ENCODE measurements around the gene PARVG.

Gene PARVG

DNA sequence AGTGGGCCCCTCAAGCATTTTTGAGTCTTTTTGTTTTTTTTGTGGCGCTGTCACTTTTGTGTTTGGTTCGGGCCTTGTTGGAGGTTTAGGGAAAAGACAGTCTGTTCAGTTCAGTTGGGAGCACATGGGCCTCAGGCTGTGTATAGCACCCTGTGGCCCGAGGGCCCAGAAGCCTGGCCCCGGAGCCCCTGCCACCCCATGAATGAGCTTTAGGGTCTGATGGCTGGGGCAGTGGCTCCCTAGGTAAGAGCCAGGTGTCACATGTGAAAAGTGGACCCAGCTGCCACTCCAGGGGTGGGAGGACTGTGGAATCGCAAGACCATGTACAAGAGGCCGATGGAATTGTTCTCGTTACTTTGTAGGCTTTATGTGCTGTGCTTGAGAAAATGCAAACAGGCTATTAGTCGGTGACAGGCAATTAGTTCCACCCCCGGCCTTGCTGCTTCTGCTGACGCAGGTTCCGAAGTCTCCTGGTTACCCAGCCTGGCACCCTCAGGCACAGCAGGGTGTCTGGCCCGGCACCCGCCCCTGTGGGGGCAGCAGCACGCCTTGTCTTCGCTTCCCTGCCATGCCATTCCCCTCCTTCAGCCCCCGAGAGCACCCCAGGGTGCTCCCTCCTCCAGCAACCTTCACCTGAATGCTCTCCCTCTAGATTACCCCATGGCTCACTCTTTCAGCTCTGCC, 38.2 kb upstream of the PARVG start:
- TF ChIP-seq POLR2AphosphoS5 (IDR thresholded peaks at IDR 0.05; ENCODE audit: low read depth, low read length) = no peak
- TF ChIP-seq, protein P1, sequence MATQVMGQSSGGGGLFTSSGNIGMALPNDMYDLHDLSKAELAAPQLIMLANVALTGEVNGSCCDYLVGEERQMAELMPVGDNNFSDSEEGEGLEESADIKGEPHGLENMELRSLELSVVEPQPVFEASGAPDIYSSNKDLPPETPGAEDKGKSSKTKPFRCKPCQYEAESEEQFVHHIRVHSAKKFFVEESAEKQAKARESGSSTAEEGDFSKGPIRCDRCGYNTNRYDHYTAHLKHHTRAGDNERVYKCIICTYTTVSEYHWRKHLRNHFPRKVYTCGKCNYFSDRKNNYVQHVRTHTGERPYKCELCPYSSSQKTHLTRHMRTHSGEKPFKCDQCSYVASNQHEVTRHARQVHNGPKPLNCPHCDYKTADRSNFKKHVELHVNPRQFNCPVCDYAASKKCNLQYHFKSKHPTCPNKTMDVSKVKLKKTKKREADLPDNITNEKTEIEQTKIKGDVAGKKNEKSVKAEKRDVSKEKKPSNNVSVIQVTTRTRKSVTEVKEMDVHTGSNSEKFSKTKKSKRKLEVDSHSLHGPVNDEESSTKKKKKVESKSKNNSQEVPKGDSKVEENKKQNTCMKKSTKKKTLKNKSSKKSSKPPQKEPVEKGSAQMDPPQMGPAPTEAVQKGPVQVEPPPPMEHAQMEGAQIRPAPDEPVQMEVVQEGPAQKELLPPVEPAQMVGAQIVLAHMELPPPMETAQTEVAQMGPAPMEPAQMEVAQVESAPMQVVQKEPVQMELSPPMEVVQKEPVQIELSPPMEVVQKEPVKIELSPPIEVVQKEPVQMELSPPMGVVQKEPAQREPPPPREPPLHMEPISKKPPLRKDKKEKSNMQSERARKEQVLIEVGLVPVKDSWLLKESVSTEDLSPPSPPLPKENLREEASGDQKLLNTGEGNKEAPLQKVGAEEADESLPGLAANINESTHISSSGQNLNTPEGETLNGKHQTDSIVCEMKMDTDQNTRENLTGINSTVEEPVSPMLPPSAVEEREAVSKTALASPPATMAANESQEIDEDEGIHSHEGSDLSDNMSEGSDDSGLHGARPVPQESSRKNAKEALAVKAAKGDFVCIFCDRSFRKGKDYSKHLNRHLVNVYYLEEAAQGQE (IDR thresholded peaks at IDR 0.05; ENCODE audit: insufficient read depth in 1 of 2, low read depth in 2 of 2, low read length in 2 of 2) = no peak
- no peak for TF ChIP-seq FOXP2 (optimal IDR thresholded peaks at IDR 0.05; ENCODE audit: borderline replicate concordance, extremely low read depth, extremely low read length, insufficient read depth)
- TF ChIP-seq SIN3A (IDR thresholded peaks at IDR 0.05; ENCODE audit: borderline replicate concordance, insufficient read depth, low read length) = no peak
- no peak for TF ChIP-seq TAF1 (IDR thresholded peaks at IDR 0.05; ENCODE audit: borderline replicate concordance, insufficient read depth, low read length)

GRCh38 chr22:44143105-44143474, 37.6 kb upstream of the PARVG start:
- TF ChIP-seq TAF1 (IDR thresholded peaks at IDR 0.05; ENCODE audit: borderline replicate concordance, insufficient read depth, low read length) = no peak
- TF ChIP-seq POLR2AphosphoS5 (IDR thresholded peaks at IDR 0.05; ENCODE audit: low read depth, low read length) = no peak
- TF ChIP-seq, protein P1 (IDR thresholded peaks at IDR 0.05; ENCODE audit: insufficient read depth in 1 of 2, low read depth in 2 of 2, low read length in 2 of 2) = no peak
- TF ChIP-seq FOXP2 (optimal IDR thresholded peaks at IDR 0.05; ENCODE audit: borderline replicate concordance, extremely low read depth, extremely low read length, insufficient read depth) = no peak
- TF ChIP-seq SIN3A (IDR thresholded peaks at IDR 0.05; ENCODE audit: borderline replicate concordance, insufficient read depth, low read length) = no peak

DNA sequence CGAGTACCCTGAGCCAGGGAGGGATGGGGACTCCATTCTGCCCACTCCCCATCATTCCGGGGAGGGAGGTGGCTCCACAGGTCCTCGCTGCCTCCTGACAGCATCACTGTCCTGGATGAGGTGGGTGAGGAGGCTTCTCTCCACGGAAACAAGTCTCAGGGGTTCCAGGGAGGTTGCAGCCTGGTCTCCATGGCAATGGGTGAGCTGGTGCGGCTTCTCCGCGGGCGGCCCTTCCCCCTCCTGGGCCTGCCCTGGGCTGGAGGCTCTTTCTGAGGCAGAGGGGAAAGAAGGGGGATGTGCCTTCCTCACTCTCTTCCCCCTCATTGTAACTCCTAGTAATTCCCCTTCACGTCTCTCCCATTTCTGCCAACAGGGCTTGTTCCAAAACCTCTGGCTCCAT, 37.1 kb upstream of the PARVG start:
- TF ChIP-seq TAF1 (IDR thresholded peaks at IDR 0.05; ENCODE audit: borderline replicate concordance, insufficient read depth, low read length) = no peak
- TF ChIP-seq, protein P1 (IDR thresholded peaks at IDR 0.05; ENCODE audit: insufficient read depth in 1 of 2, low read depth in 2 of 2, low read length in 2 of 2) = no peak
- TF ChIP-seq POLR2AphosphoS5 (IDR thresholded peaks at IDR 0.05; ENCODE audit: low read depth, low read length) = no peak
- TF ChIP-seq FOXP2 (optimal IDR thresholded peaks at IDR 0.05; ENCODE audit: borderline replicate concordance, extremely low read depth, extremely low read length, insufficient read depth) = no peak
- TF ChIP-seq SIN3A (IDR thresholded peaks at IDR 0.05; ENCODE audit: borderline replicate concordance, insufficient read depth, low read length) = no peak

GRCh38 chr22:44144046-44144569, 36.6 kb upstream of the PARVG start:
- TF ChIP-seq FOXP2 (optimal IDR thresholded peaks at IDR 0.05; ENCODE audit: borderline replicate concordance, extremely low read depth, extremely low read length, insufficient read depth) (no peak), TAF1 (IDR thresholded peaks at IDR 0.05; ENCODE audit: borderline replicate concordance, insufficient read depth, low read length) (no peak), SIN3A (IDR thresholded peaks at IDR 0.05; ENCODE audit: borderline replicate concordance, insufficient read depth, low read length) (no peak), POLR2AphosphoS5 (IDR thresholded peaks at IDR 0.05; ENCODE audit: low read depth, low read length) (no peak)
- TF ChIP-seq, protein P1 (IDR thresholded peaks at IDR 0.05; ENCODE audit: insufficient read depth in 1 of 2, low read depth in 2 of 2, low read length in 2 of 2) = no peak

All from PFSK-1 (cell line).